Measurements from ENCODE around the gene ANO6. TPM values are rescaled to one million over a fixed set of nuclear protein-coding genes. Genes with fewer than 3 reads are reported as not detected.

ANO6 gene
- total and polyA plus RNA-seq, 2 donors (not counting 1 experiment from before 2014, with no cell fraction given): 6.6 to 19.5 TPM

DNA sequence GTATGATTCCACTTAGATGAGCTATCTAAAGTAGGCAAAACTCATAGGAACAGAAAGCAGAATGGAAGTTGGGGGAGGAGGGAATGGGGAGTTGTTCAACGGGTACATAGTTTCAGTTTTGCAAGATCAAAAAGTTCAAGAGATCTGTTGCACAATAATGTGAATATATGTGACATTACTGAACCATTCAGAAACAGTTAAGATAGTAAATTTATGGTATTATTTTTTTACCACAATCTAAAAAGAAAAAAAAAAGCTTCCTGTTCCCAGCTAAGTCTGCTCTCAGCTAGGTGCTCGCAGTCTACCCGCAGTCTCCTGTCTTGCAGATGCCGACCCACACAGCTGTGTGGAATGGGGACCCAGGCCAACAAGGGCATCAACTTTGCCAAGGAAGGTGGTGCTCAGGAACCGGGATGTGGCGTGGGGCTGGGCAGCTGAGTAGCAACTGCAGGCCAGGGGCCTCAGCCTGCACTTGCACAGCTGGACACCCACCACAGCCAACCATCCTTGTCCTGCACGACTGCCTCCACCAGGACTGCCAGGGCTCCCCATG lies 15.3 kb upstream of the ANO6 start:
- CTCF ChIA-PET: interaction anchor here (1.6 kb wide), 1 partner anchor 11 kb away, joined by 3 read pairs; no protein-coding TSS in a partner anchor
- intact Hi-C loops (cut with micrococcal nuclease): no loop called here
- Histone ChIP-seq H3K9ac (ENCODE audit: low read length) (no peak overlapping the region), H3K4me2 (replicated peaks; ENCODE audit: low read depth, low read length, poor library complexity, severe bottlenecking) (peak overlapping the region; percentile 11), H3K79me2 (ENCODE audit: control insufficient read depth, insufficient read depth, low read length) (peaks cover 4% of the 10 kb centered on the region), H3K27ac (ENCODE audit: low read length in 2 of 2) (no peak overlapping the region), H3K9me3 (ENCODE audit: control extremely low read depth in 1 of 3, control insufficient read depth in 2 of 3, insufficient read depth in 1 of 3, low read length in 2 of 3) (peaks cover 0 to 1% (median 0%) of the 10 kb centered on the region in 3 donors), H3K36me3 (replicated peaks in 1 of 2; ENCODE audit: control extremely low read depth in 1 of 2, control insufficient read depth in 1 of 2, extremely low read depth in 1 of 2, insufficient read depth in 2 of 2, low read length in 1 of 2) (no peaks in the 10 kb centered on the region), H4K20me1 (ENCODE audit: control insufficient read depth, insufficient read depth, low read length, poor library complexity, severe bottlenecking) (no peaks in the 10 kb centered on the region), H3K4me1 (ENCODE audit: control insufficient read depth in 2 of 2, insufficient read depth in 2 of 2, low read length in 2 of 2) (peaks cover 5 to 9% of the 10 kb centered on the region in 2 donors), H2AFZ (ENCODE audit: insufficient read depth, low read depth, low read length, poor library complexity, severe bottlenecking) (no peak overlapping the region), H3K4me3 (ENCODE audit: control extremely low read depth in 1 of 5, extremely low read depth in 1 of 5, insufficient read depth in 1 of 5, low read depth in 2 of 5, low read length in 4 of 5) (no peak overlapping the region), H3K27me3 (replicated peaks in 1 of 4; ENCODE audit: control extremely low read depth in 1 of 4, control insufficient read depth in 3 of 4, insufficient read depth in 4 of 4, low read length in 3 of 4) (no peaks in the 10 kb centered on the region)
- Mint-ChIP-seq H3K27ac (no peak overlapping the region), H3K4me1 (peaks cover 6% of the 10 kb centered on the region), H3K4me3 (no peak overlapping the region), H3K27me3 (no peaks in the 10 kb centered on the region), H3K9me3 (ENCODE audit: insufficient read depth) (no peaks in the 10 kb centered on the region)
- no peak for ATAC-seq (ENCODE audit: low read depth)
- TF ChIP-seq, protein P1, sequence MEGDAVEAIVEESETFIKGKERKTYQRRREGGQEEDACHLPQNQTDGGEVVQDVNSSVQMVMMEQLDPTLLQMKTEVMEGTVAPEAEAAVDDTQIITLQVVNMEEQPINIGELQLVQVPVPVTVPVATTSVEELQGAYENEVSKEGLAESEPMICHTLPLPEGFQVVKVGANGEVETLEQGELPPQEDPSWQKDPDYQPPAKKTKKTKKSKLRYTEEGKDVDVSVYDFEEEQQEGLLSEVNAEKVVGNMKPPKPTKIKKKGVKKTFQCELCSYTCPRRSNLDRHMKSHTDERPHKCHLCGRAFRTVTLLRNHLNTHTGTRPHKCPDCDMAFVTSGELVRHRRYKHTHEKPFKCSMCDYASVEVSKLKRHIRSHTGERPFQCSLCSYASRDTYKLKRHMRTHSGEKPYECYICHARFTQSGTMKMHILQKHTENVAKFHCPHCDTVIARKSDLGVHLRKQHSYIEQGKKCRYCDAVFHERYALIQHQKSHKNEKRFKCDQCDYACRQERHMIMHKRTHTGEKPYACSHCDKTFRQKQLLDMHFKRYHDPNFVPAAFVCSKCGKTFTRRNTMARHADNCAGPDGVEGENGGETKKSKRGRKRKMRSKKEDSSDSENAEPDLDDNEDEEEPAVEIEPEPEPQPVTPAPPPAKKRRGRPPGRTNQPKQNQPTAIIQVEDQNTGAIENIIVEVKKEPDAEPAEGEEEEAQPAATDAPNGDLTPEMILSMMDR (IDR thresholded peaks at IDR 0.05): no peak
- TF ChIP-seq EZH2 (IDR thresholded peaks at IDR 0.05; ENCODE audit: borderline replicate concordance, insufficient read depth, low read depth, low read length, poor library complexity, severe bottlenecking): no peak
- 66% methylated on average over 4 of the region's 7 CpGs for WGBS (ENCODE audit: insufficient coverage)
- POLR2A ChIA-PET: no interaction called here
- no peak for DNase-seq

DNA sequence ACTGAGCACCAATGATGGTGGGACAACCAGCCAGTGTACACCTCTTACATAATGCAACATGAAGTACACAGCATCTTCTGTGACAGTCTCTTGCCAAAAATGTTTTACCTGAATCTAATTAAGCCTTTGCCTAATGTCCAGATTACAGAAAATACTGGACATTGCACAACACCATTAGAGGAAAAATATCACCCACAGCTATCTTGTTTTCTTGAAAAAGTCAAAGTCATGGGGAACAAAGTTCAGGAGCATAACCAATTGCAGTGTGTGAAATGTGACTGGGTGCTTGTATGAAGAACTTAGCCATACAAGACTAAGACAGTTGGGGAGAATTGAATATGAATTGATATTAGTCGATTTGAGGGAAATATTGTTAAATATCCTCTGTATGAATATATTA lies 12.1 kb upstream of the ANO6 start:
- no peak for DNase-seq
- no peak overlapping the region for H3K9ac ChIP-seq (ENCODE audit: low read length)
- intact Hi-C loops (cut with micrococcal nuclease): no loop called here
- ChIA-PET POLR2A (no interaction called here), CTCF (no interaction called here)
- H3K4me1 Mint-ChIP-seq: peaks cover 6% of the 10 kb centered on the region
- H3K36me3 ChIP-seq (replicated peaks in 1 of 2; ENCODE audit: control extremely low read depth in 1 of 2, control insufficient read depth in 1 of 2, extremely low read depth in 1 of 2, insufficient read depth in 2 of 2, low read length in 1 of 2): no peaks in the 10 kb centered on the region
- no peak for TF ChIP-seq EZH2 (IDR thresholded peaks at IDR 0.05; ENCODE audit: borderline replicate concordance, insufficient read depth, low read depth, low read length, poor library complexity, severe bottlenecking)
- TF ChIP-seq, protein P1 (IDR thresholded peaks at IDR 0.05): no peak
- no CpG with 5 or more reads among the region's 1 CpG for WGBS (ENCODE audit: insufficient coverage)
- H3K27me3 ChIP-seq (replicated peaks in 1 of 4; ENCODE audit: control extremely low read depth in 1 of 4, control insufficient read depth in 3 of 4, insufficient read depth in 4 of 4, low read length in 3 of 4): no peaks in the 10 kb centered on the region
- no peak overlapping the region for H3K4me3 Mint-ChIP-seq
- no peak overlapping the region for H3K27ac Mint-ChIP-seq
- H2AFZ ChIP-seq (ENCODE audit: insufficient read depth, low read depth, low read length, poor library complexity, severe bottlenecking): no peak overlapping the region
- no peaks in the 10 kb centered on the region for H3K9me3 Mint-ChIP-seq (ENCODE audit: insufficient read depth)
- H3K4me3 ChIP-seq (ENCODE audit: control extremely low read depth in 1 of 5, extremely low read depth in 1 of 5, insufficient read depth in 1 of 5, low read depth in 2 of 5, low read length in 4 of 5): no peak overlapping the region
- H3K79me2 ChIP-seq (ENCODE audit: control insufficient read depth, insufficient read depth, low read length): no peaks in the 10 kb centered on the region
- H3K27ac ChIP-seq (ENCODE audit: low read length in 2 of 2): no peak overlapping the region
- H3K27me3 Mint-ChIP-seq: no peaks in the 10 kb centered on the region
- H3K9me3 ChIP-seq (ENCODE audit: control extremely low read depth in 1 of 3, control insufficient read depth in 2 of 3, insufficient read depth in 1 of 3, low read length in 2 of 3): peaks cover 0 to 4% (median 0%) of the 10 kb centered on the region in 3 donors
- no peak overlapping the region for H3K4me2 ChIP-seq (replicated peaks; ENCODE audit: low read depth, low read length, poor library complexity, severe bottlenecking)
- peaks cover 14 to 17% of the 10 kb centered on the region in 2 donors for H3K4me1 ChIP-seq (ENCODE audit: control insufficient read depth in 2 of 2, insufficient read depth in 2 of 2, low read length in 2 of 2)
- ATAC-seq (ENCODE audit: low read depth): no peak
- H4K20me1 ChIP-seq (ENCODE audit: control insufficient read depth, insufficient read depth, low read length, poor library complexity, severe bottlenecking): no peaks in the 10 kb centered on the region

Measured in B cell (primary cell).